ENCODE results near the gene MDN1. TPM values are rescaled to one million over a fixed set of nuclear protein-coding genes. Genes with fewer than 3 reads are reported as not detected.
A peak's percentile ranks its signal among the peaks of the same experiment; 100 is the strongest.
"Not testable (repeated sequence)": the region's sequence is repeated elsewhere in the genome, so short reads cannot be mapped to it uniquely, and the experiment has no call there.

MDN1 gene
- total RNA-seq, 1 experiment from 2014 or later, result 3.8 TPM

DNA sequence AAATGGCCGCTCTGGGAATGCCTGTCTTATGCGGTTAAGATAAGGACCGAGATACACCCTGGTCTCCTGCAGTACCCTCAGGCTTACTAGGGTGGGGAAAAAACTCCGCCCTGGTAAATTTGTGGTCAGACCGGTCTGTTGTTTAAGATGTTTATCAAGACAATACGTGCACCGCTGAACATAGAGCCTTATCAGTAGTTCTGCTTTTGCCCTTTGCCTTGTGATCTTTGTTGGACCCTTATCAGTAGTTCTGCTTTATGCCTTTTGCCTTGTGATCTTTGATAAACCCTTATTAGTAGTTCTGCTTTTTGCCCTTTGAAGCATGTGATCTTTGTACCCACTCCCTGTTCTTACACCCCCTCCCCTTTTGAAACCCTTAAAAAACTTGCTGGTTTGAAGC, 36.3 kb downstream of the MDN1 start:
- in situ Hi-C loops (cut with HindIII; ENCODE audit: low pct_unique_long_range_greater_than_20kb, low sequenced_read_pairs); DNase-seq (ENCODE audit: low read depth): not testable (repeated sequence)

DNA sequence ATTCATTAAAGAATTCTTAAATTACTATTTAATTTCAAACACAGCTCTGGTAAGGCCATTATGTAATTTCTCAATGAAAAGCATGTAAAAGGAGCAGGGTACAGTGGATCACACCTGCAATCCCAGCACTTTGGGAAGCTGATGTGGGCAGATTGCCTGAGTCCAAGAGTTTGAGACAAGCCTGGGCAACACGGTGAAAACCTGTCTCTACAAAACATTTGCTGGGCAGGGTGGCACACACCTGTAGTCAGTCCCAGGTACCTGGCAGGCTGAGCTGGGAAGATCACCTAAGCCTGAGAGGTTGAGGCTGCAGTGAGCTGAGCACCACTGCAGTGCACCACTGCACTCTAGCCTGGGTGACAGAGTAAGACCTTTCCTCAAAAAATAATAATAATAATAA, 37.4 kb downstream of the MDN1 start:
- in situ Hi-C loops (cut with HindIII; ENCODE audit: low pct_unique_long_range_greater_than_20kb, low sequenced_read_pairs), result no loop called here
- no peak for DNase-seq (ENCODE audit: low read depth)

DNA sequence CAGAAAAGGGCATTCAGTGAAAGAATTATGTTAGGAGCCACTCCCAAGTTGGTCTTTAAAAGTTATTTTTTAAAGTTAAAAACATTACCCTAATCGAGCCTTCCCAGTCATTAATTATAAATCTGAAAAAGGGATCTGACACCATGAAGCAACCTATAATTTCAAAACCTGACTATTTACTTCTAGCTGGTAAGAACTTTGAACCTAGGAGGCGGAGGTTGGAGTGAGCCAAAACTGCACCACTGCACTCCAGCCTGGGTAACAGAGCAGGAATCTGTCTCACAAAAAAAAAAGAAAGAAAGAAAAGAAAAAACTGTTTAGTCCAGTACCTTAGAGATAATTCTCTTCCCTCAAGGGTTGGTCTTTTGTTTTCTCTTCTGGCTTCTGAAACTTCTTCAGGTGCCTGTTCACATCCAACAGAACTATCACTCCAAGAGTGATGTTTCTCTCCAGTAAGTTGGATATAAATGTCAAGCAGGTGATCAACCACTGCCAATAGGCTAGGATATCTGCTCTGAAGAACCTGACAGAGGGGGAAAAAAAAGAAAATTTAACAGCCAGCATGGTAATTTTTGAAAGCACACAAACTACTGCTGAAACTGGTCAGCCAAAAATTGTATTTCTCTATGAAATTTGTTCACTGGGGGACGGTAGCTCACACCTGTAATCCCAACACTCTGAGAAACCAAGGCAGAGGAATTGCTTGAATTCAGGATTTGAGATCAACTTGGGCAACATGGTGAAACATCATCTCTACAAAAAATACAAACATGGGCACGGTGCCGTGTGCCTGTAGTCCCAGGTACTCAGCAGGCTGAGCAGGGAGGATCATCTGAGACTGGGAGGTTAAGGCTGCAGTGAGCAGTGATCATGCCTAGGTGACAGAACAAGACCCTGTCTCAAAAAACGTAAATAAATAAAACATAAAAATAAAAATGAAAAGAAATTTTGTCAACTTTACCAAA, 38.2 kb downstream of the MDN1 start:
- no peak for DNase-seq (ENCODE audit: low read depth)
- in situ Hi-C loops (cut with HindIII; ENCODE audit: low pct_unique_long_range_greater_than_20kb, low sequenced_read_pairs), result no loop called here

DNA sequence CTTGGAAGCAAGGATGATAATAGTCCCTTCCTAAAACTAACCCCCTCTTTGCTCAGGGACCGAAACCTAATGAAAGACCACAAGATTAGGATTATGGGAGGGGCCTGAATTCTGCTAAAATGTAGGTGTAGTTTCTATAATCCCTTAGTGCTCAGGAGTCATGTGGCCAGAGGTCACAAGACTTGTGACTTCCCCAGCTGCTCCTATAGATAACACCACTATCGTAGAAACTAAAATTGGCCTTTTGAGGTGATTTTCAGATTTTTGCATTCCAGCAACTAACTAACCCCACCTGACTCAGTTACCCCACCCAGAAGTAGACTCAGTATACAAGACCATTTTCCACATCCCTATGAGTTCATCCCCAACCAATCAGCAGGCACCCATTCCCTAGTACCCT, 42.1 kb downstream of the MDN1 start:
- in situ Hi-C loops (cut with HindIII; ENCODE audit: low pct_unique_long_range_greater_than_20kb, low sequenced_read_pairs), result no loop called here
- DNase-seq (ENCODE audit: low read depth), result no peak

DNA sequence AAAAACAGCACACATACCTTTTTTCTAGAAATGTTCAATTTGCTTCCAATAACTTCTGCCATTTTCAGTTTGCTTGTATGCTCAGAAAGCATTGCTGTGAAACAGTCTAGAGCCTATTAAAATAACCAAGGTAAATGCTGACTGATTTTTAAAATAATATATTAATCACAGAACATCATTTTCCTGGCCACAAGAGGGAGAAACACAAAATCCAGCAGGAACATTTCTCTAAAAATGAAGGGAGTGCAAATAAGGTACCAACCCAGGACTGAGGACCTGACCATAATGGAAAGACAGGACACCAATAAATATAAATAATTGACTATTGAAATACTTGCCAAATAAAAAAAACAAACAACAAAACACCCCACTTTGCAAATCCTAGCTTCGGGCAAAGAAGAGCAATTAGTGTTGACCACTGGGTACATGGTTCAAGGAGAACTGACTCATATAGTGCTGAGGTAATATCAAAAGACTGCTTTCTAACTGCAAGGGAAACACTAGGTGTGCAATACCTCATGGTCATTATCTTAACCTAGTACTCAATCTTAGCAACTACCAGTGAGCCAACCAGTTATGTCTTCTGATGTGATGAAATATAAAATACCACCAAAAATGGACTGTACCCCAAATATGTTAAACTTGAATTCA, 42.9 kb downstream of the MDN1 start:
- in situ Hi-C loops (cut with HindIII; ENCODE audit: low pct_unique_long_range_greater_than_20kb, low sequenced_read_pairs), result no loop called here
- DNase-seq (ENCODE audit: low read depth), result no peak

DNA sequence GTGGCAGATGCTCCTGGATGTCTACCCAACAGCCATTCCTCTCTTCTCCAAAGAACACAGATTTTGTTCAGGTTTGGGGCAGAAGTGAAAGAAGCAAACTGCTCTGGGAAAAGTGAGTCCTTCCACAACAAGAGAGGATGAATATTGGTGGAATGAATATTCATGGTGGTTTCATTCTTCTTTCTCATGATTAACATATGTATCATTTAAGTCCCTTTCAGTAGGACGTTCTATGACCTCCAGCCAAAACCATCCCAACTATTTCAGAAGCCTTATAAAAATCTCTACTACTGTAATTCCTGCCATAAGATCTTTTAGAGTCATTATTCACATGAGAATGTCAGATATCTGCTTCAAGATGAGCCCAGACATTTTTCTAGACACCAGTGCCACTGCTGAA, 44.4 kb downstream of the MDN1 start:
- in situ Hi-C loops (cut with HindIII; ENCODE audit: low pct_unique_long_range_greater_than_20kb, low sequenced_read_pairs), result no loop called here
- no peak for DNase-seq (ENCODE audit: low read depth)

DNA sequence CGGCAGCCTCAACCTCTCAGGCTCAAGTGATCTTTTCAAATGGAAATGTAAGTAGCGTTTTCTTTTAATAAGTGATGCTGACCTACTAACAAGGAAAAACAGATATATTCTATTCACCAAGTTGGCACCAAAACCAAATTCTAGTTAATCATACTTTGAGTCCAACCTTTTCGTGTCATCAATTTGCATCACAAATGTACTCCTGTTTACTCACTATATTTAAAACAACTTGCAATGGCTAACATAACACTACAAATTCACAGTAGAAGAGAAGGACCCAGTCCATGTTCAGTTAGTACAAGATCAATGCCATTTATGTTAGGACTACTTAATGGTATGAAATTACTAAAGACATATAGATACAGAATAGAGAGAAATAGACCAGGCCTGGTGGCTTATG, 50.0 kb downstream of the MDN1 start:
- DNase-seq (ENCODE audit: low read depth), result no peak
- in situ Hi-C loops (cut with HindIII; ENCODE audit: low pct_unique_long_range_greater_than_20kb, low sequenced_read_pairs), result no loop called here

DNA sequence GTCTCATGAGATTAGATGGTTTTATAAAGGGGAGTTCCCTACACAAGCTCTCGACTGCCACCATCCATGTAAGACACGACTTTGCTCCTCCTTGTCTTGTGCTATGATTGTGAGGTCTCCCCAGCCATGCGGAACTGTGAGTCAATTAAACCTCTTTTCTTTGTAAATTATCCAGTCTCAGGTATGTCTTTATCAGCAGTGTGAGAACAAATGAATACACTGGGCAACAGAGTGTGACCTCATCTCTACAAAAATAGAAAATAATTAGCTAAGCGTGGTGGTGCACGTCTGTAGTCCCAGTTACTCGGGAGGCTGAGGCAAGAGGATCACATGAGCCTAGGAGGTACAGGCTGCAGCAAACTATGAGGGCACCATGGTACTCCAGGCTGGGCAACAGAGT, 51.3 kb downstream of the MDN1 start:
- peak; percentile 37 for DNase-seq (ENCODE audit: low read depth)
- in situ Hi-C loops (cut with HindIII; ENCODE audit: low pct_unique_long_range_greater_than_20kb, low sequenced_read_pairs), result no loop called here

DNA sequence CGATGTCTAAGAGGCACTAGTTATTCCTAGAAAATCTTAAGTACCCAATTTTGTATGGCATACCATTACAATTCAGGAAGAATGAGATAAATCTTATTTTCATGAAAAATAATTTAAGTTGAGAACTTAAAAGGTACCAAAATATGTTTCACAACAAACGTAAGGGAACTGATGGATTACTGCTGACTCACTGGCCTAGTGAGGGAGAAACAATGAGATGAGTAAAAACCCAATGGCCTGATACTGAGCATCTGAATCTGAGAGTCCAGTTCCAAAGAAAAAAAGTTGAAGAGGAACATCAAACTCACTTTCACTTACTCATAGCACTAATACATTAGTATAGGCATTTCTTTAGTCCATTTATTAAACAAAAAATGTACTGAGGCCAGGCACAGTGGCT, 56.0 kb downstream of the MDN1 start:
- peak; percentile 6 for DNase-seq (ENCODE audit: low read depth)
- in situ Hi-C loops (cut with HindIII; ENCODE audit: low pct_unique_long_range_greater_than_20kb, low sequenced_read_pairs), result no loop called here

DNA sequence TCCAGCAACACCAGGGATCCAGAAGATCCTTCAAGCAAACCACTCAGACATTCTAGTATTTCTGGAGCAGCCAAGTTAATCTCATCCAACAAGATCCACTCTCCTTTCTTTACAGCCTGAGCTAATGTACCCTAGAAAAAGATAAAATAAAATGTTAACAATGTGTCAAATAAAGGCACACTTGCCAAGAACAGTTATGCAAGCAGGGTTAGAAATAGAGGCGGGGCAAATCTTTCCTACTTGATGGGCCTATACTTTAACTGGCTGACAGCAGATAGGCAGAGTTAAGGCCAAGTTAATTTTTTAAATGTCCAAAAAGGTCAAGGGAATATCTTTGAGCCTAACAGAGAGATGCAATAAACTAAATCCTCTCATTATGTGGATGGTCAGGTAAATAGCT, 60.8 kb downstream of the MDN1 start:
- in situ Hi-C loops (cut with HindIII; ENCODE audit: low pct_unique_long_range_greater_than_20kb, low sequenced_read_pairs), result no loop called here
- DNase-seq (ENCODE audit: low read depth), result no peak

DNA sequence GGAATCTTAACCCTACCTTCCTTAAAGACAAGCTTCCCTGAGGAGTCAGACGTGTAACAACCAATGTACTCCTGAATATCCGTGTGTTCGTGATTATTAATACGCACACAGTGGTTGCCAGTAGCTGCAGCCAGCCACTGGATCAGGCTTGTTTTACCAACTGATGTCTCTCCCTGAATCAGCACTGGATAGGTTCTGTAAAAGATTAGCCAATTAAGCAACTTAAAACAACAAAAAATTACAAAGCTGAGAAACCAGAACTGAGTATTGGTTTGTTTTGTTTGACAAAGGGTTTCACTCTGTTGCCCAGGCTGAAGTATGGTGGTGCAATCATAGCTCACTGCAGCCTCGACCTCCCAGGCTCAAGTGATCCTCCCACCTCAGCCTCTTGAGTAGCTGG, 69.3 kb downstream of the MDN1 start:
- DNase-seq (ENCODE audit: low read depth), result peak; percentile 80

DNA sequence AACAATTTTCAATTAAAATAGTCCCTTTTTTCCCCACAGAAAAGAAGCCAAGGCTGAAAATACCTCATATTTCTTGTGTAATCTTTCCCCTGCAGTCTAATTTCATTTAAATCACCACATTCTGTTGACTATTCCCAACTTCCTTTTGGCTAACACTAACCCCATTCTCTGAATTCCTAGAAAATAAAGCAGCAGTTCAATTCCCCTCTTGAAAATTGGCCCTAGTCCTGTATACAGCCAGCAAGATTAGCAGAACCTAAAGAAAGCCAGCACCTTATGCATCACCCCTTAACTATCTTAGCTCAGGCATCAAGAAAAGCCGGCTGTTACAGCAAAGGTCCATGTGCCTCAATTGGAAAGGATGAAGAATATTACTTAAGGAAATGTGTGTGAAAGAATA, 69.7 kb downstream of the MDN1 start:
- in situ Hi-C loops (cut with HindIII; ENCODE audit: low pct_unique_long_range_greater_than_20kb, low sequenced_read_pairs), result no loop called here
- no peak for DNase-seq (ENCODE audit: low read depth)

More for the DNA sequence above, 69.3 kb downstream of the MDN1 start:
- in situ Hi-C loops (cut with HindIII; ENCODE audit: low pct_unique_long_range_greater_than_20kb, low sequenced_read_pairs), result no loop called here

DNA sequence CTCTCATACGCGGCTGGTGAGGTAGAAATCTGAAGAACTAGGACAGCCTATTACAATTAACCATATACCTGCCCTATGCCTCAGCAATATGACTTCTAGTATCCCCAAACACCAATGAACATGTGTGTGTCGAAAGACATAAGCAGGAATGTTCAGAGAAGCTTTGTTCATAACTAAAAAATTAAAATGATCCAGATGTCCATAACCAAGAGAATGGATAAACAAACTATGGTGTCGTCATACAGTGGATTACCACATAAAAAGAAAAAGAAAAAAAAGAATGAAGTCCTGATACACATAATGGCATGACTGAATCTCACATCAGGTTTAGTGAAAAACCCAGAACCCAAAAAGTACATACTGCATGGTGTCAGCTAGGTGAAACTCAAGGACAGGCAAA, 73.9 kb downstream of the MDN1 start:
- DNase-seq (ENCODE audit: low read depth), result no peak
- in situ Hi-C loops (cut with HindIII; ENCODE audit: low pct_unique_long_range_greater_than_20kb, low sequenced_read_pairs), result no loop called here

DNA sequence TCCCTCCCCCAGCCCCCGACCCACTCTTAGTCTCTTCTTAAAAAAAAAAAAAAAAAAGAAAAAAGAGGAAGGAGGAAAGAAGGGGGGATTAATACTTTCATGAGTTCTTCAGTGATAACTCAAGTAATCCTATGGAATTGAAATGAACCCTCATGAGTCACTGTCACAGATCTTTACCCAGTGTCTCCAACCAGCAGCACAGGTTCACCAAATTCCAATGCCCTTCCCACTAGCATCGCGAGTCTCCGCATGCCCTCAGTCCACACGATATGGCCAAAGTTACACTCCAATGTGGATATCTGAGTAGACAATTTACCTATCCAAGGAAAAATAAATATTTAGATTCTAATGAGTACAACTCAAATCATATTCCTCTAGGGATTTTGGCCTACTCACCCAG, 74.5 kb downstream of the MDN1 start:
- no peak for DNase-seq (ENCODE audit: low read depth)
- in situ Hi-C loops (cut with HindIII; ENCODE audit: low pct_unique_long_range_greater_than_20kb, low sequenced_read_pairs), result no loop called here

DNA sequence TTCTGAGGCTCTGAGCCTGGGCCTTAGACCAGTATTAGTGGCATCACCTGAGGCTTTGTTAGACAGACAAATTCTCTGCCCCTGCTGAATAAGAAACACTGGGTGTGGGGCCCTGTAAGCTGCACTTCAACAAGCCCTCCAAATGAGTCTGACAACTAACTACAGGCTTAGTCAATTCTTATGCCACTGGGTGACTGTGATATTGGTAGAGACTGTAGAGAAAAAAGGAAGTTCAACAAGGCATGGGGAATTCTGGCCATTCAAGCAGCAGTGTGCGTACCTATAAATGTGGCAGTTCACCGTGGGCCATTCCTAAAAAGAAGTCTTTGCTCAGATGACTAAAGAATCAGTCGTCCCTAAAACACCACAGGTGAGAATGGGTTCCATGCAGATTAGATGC, 82.7 kb downstream of the MDN1 start:
- in situ Hi-C loops (cut with HindIII; ENCODE audit: low pct_unique_long_range_greater_than_20kb, low sequenced_read_pairs), result no loop called here
- no peak for DNase-seq (ENCODE audit: low read depth)

DNA sequence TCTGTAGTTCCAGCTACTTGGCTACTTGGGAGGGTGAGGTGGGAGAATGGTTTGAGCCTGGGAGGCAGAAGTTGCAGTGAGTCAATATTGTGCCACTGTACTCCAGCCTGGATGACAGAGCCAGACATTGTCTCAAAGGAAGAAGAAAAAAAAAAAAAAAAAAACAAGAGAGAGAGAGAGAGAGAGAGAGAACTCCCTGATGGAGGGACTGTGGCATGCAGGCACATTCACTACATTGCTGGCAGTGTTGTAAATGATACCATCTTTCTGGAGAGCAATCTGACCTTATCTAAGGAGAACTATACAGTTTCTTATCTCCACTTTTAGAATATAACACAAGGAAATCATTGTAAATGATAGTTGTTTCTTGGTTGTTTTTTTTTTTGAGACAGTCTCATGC, 85.1 kb downstream of the MDN1 start:
- in situ Hi-C loops (cut with HindIII; ENCODE audit: low pct_unique_long_range_greater_than_20kb, low sequenced_read_pairs), result no loop called here
- DNase-seq (ENCODE audit: low read depth), result peak; percentile 34

DNA sequence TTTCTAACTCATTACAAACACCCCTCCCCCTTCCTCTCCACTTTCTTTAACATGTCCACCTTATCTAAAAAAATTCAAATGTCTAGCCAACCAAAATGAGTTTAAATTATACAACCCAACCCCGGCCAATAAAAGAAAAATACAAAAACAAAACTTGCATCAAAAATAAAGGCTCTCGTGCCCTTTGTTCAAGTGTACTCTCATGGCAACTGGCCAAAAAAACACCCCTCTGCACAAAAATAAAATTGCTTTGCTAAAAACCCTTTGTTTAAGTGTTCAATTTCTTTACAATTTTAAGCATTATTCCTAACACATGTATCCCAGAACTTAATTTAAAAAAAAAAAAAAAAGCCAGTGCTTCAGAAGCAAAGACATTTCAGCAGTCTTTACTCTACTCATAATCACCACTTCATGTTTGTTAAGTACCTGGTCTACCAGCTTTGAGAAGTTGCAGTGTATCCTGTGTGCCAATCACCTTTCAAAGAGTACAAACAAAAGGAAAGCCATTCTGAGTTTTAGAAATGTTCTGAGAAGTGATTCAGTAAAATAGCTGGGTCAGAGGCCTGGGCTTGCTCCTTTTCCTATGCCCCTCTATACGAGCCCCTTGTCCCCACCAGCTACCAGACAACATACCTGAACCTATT, 87.5 kb downstream of the MDN1 start:
- in situ Hi-C loops (cut with HindIII; ENCODE audit: low pct_unique_long_range_greater_than_20kb, low sequenced_read_pairs), result no loop called here
- no peak for DNase-seq (ENCODE audit: low read depth)

DNA sequence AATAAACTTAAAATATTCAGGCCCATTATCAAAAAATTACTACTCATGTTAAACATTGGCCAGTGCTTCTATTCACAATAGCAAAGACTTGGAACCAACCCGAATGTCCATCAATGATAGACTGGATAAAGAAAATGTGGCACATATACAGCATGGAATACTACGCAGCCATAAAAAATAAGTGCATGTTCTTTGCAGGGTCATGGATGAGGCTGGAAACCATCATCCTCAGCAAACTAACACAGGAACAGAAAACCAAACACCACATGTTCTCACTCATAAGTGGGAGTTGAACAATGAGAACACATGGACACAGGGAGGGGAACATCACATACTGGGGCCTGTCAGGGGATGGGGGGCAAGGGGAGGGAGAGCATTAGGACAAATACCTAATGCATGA, 88.3 kb downstream of the MDN1 start:
- DNase-seq (ENCODE audit: low read depth); in situ Hi-C loops (cut with HindIII; ENCODE audit: low pct_unique_long_range_greater_than_20kb, low sequenced_read_pairs): not testable (repeated sequence)

DNA sequence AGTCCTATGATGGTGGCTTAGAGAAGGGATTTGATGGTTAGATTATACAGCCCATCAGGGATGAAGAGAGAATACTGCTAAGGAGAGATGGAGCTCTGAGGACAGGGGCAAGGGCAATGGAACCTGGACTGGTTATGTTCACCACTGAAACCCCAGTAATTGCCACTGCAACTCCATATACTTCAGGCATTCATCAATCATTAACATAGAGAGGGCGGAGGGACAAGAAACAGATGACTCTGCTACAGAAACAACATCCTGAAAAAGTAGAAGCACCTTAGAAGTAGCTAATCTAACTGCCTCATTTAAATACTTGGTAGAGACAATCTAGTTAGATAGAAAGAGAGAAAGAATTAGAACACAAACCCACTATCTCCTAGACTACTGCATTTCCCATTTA, 89.8 kb downstream of the MDN1 start:
- in situ Hi-C loops (cut with HindIII; ENCODE audit: low pct_unique_long_range_greater_than_20kb, low sequenced_read_pairs), result no loop called here
- DNase-seq (ENCODE audit: low read depth), result peak; percentile 10
